ENCODE results near the gene CDH13. TPM values are rescaled to one million over a fixed set of nuclear protein-coding genes. Genes with fewer than 3 reads are reported as not detected.

The CDH13 gene
- total and polyA plus RNA-seq, 2 experiments from 2014 or later: 1.2 to 1.5 TPM

DNA sequence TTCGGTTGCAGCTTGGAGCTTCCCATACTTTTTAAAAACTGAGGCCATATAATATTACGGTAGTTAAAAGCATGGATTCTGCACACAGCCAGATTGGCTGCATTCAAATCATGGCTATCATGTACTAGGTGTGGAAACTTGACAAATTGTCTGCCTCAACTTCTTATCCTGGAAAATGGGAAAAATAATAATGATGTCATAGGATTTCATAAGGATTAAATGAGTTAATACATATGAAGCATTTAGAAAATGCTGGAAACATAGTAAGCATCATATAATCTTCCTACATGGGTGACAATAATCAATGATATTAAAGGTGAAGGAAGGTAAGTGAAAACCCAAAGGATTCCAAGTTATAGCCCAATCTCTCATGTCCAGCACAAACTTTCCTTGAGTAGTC, 592.5 kb downstream of the CDH13 start:
- H3K9me3 ChIP-seq (ENCODE audit: low read depth): no peaks in the 10 kb centered on the region
- H3K79me2 ChIP-seq: no peaks in the 10 kb centered on the region
- H3K4me1 ChIP-seq (ENCODE audit: insufficient read depth): no peaks in the 10 kb centered on the region
- no peak overlapping the region for H2AFZ ChIP-seq
- H3K4me2 ChIP-seq: no peak overlapping the region
- WGBS (ENCODE audit: low lambda C conversion rate, missing lambda C conversion rate): 83% methylated on average over 2 of the region's 2 CpGs
- no peak for DNase-seq (ENCODE audit: low spot score)
- TF ChIP-seq, protein P1, sequence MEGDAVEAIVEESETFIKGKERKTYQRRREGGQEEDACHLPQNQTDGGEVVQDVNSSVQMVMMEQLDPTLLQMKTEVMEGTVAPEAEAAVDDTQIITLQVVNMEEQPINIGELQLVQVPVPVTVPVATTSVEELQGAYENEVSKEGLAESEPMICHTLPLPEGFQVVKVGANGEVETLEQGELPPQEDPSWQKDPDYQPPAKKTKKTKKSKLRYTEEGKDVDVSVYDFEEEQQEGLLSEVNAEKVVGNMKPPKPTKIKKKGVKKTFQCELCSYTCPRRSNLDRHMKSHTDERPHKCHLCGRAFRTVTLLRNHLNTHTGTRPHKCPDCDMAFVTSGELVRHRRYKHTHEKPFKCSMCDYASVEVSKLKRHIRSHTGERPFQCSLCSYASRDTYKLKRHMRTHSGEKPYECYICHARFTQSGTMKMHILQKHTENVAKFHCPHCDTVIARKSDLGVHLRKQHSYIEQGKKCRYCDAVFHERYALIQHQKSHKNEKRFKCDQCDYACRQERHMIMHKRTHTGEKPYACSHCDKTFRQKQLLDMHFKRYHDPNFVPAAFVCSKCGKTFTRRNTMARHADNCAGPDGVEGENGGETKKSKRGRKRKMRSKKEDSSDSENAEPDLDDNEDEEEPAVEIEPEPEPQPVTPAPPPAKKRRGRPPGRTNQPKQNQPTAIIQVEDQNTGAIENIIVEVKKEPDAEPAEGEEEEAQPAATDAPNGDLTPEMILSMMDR (IDR thresholded peaks at IDR 0.05; ENCODE audit: poor library complexity): no peak
- TF ChIP-seq EZH2 (IDR thresholded peaks at IDR 0.05; ENCODE audit: borderline replicate concordance): no peak
- no peak for TF ChIP-seq EZH2phosphoT487 (IDR thresholded peaks at IDR 0.05; ENCODE audit: low read depth, severe bottlenecking, unreplicated experiment)
- no peak overlapping the region for H3K4me3 ChIP-seq
- no peaks in the 10 kb centered on the region for H4K20me1 ChIP-seq (ENCODE audit: insufficient read depth, poor library complexity, severe bottlenecking)
- no peak overlapping the region for H3K27ac ChIP-seq
- H3K9me2 ChIP-seq (replicated peaks; ENCODE audit: insufficient read depth): no peaks in the 10 kb centered on the region
- no peaks in the 10 kb centered on the region for H3K27me3 ChIP-seq
- no peaks in the 10 kb centered on the region for H3K36me3 ChIP-seq (replicated peaks; ENCODE audit: insufficient read depth, low read depth)

DNA sequence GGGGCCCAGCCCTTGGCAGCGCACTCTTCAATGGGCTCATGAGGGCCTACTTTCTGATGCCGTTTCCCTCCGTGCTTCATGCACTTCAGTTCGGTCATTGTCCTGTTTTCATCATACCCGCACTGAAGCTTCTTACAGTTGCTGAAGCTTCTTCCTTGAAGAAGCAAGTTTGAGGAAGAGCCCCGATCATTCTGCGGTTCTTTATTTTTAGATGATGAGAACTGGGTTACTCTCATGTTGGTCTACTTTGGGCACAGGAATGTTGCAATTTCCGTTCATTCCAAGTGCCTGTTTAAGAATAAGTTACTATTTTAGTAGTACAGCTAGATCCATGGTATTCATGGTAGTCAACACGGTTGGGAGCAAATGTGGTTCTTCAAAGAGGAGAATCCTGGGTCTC, 593.3 kb downstream of the CDH13 start:
- 93% methylated on average over 9 of the region's 9 CpGs for WGBS (ENCODE audit: low lambda C conversion rate, missing lambda C conversion rate)

DNA sequence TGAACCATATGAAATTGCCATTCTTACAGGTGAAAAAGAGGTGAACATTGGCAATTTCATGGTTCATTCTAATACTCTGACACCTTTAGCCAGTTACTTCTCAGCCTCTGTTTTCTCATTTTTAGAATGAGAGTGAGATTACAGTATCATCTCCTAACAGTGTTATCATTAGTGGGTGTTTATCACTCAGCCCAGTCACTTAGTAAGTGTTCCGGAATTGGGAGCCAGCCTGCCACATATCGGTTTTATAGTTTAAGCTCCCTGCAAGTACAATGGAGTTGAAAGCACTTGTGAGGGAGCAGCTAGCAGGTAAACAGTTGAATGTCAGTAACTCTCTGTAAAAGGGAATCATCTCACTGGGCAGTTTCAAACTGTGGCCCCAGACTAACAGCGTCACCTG, 597.9 kb downstream of the CDH13 start:
- no peak for DNase-seq (ENCODE audit: low spot score)
- no peak overlapping the region for H2AFZ ChIP-seq
- no peaks in the 10 kb centered on the region for H3K9me2 ChIP-seq (replicated peaks; ENCODE audit: insufficient read depth)
- no peaks in the 10 kb centered on the region for H3K36me3 ChIP-seq (replicated peaks; ENCODE audit: insufficient read depth, low read depth)
- H3K4me2 ChIP-seq: no peak overlapping the region
- peaks cover 3% of the 10 kb centered on the region for H3K27me3 ChIP-seq
- H3K79me2 ChIP-seq: no peaks in the 10 kb centered on the region
- WGBS (ENCODE audit: low lambda C conversion rate, missing lambda C conversion rate): 71% methylated on average over 3 of the region's 3 CpGs
- H3K27ac ChIP-seq: no peak overlapping the region
- no peak for TF ChIP-seq EZH2 (IDR thresholded peaks at IDR 0.05; ENCODE audit: borderline replicate concordance)
- TF ChIP-seq, protein P1 (IDR thresholded peaks at IDR 0.05; ENCODE audit: poor library complexity): no peak
- TF ChIP-seq EZH2phosphoT487 (IDR thresholded peaks at IDR 0.05; ENCODE audit: low read depth, severe bottlenecking, unreplicated experiment): no peak
- no peaks in the 10 kb centered on the region for H3K4me1 ChIP-seq (ENCODE audit: insufficient read depth)
- H3K9me3 ChIP-seq (ENCODE audit: low read depth): no peaks in the 10 kb centered on the region
- no peaks in the 10 kb centered on the region for H4K20me1 ChIP-seq (ENCODE audit: insufficient read depth, poor library complexity, severe bottlenecking)
- H3K4me3 ChIP-seq: no peak overlapping the region

More for the DNA sequence above, 593.3 kb downstream of the CDH13 start:
- H3K79me2 ChIP-seq: no peaks in the 10 kb centered on the region
- H3K36me3 ChIP-seq (replicated peaks; ENCODE audit: insufficient read depth, low read depth): no peaks in the 10 kb centered on the region
- no peaks in the 10 kb centered on the region for H3K9me3 ChIP-seq (ENCODE audit: low read depth)
- no peak overlapping the region for H3K4me2 ChIP-seq
- TF ChIP-seq, protein P1 (IDR thresholded peaks at IDR 0.05; ENCODE audit: poor library complexity): no peak
- TF ChIP-seq EZH2phosphoT487 (IDR thresholded peaks at IDR 0.05; ENCODE audit: low read depth, severe bottlenecking, unreplicated experiment) (no peak), EZH2 (IDR thresholded peaks at IDR 0.05; ENCODE audit: borderline replicate concordance) (no peak)
- no peaks in the 10 kb centered on the region for H3K4me1 ChIP-seq (ENCODE audit: insufficient read depth)
- H3K9me2 ChIP-seq (replicated peaks; ENCODE audit: insufficient read depth): no peaks in the 10 kb centered on the region
- no peaks in the 10 kb centered on the region for H3K27me3 ChIP-seq
- no peak overlapping the region for H3K27ac ChIP-seq
- no peaks in the 10 kb centered on the region for H4K20me1 ChIP-seq (ENCODE audit: insufficient read depth, poor library complexity, severe bottlenecking)
- no peak overlapping the region for H2AFZ ChIP-seq
- no peak overlapping the region for H3K4me3 ChIP-seq
- DNase-seq (ENCODE audit: low spot score): no peak

DNA sequence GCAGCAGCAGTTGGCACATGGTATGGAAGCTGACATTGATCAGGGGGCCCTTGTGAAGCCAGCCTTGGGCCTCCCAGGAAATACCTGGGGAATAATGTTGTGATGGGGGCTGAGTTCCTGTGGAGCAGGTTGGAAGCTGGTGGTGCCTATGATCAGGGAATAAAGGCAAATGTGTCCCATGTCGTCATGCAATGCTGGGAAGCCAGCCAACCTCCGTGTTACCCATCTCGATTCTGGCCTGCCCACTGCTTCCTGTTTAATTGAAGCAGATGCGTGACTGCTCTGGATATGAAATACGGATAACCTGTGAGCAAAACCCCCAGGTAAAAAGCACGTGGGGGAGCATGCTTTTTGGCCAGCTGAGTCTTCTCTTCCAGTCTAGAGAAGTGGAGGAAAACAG, 600.6 kb downstream of the CDH13 start:
- H3K4me2 ChIP-seq: no peak overlapping the region
- H3K9me2 ChIP-seq (replicated peaks; ENCODE audit: insufficient read depth): no peaks in the 10 kb centered on the region
- no peak for DNase-seq (ENCODE audit: low spot score)
- no peak for TF ChIP-seq EZH2 (IDR thresholded peaks at IDR 0.05; ENCODE audit: borderline replicate concordance)
- TF ChIP-seq EZH2phosphoT487 (IDR thresholded peaks at IDR 0.05; ENCODE audit: low read depth, severe bottlenecking, unreplicated experiment): no peak
- TF ChIP-seq, protein P1 (IDR thresholded peaks at IDR 0.05; ENCODE audit: poor library complexity): no peak
- H4K20me1 ChIP-seq (ENCODE audit: insufficient read depth, poor library complexity, severe bottlenecking): no peaks in the 10 kb centered on the region
- H3K4me1 ChIP-seq (ENCODE audit: insufficient read depth): no peaks in the 10 kb centered on the region
- H2AFZ ChIP-seq: no peak overlapping the region
- peaks cover 3% of the 10 kb centered on the region for H3K27me3 ChIP-seq
- H3K79me2 ChIP-seq: no peaks in the 10 kb centered on the region
- H3K36me3 ChIP-seq (replicated peaks; ENCODE audit: insufficient read depth, low read depth): no peaks in the 10 kb centered on the region
- H3K9me3 ChIP-seq (ENCODE audit: low read depth): no peaks in the 10 kb centered on the region
- no peak overlapping the region for H3K27ac ChIP-seq
- no peak overlapping the region for H3K4me3 ChIP-seq
- 77% methylated on average over 6 of the region's 6 CpGs for WGBS (ENCODE audit: low lambda C conversion rate, missing lambda C conversion rate)

Measured in hepatocyte (in vitro differentiated cells).